Nucleus accumbens (tissue), 56 donors: Measurements from ENCODE around the gene CIC.
A peak's percentile ranks its signal among the peaks of the same experiment; 100 is the strongest.

Source experiments
- DNase-seq, 56 donors: peaks; one replicate each; lab custom pipeline; 2025; lab: John Stamatoyannopoulos, UW

CIC gene

GRCh38 chr19:42274065-42274682, 5.1 kb downstream of the CIC start:
- DNase-seq: no peak

- DNase-seq: no peak
Observed at GRCh38 chr19:42275103-42275502, 6.1 kb downstream of the CIC start.

- no peak for DNase-seq
Observed at GRCh38 chr19:42275517-42275916, 6.5 kb downstream of the CIC start.

- no peak for DNase-seq
Observed at GRCh38 chr19:42276284-42276683, 7.2 kb downstream of the CIC start.

GRCh38 chr19:42276821-42277220, 7.8 kb downstream of the CIC start:
- no peak for DNase-seq

GRCh38 chr19:42277821-42278451, 8.9 kb downstream of the CIC start:
- no peak for DNase-seq

- peak in 2 of 56 donors; percentile 10 to 16 for DNase-seq
Observed at GRCh38 chr19:42278452-42279154, 9.6 kb downstream of the CIC start.

GRCh38 chr19:42279155-42279901, 10.3 kb downstream of the CIC start:
- DNase-seq: peak in 1 of 56 donors; percentile 55

- DNase-seq: peak; percentile 74 to 97 (median 94)
Observed at GRCh38 chr19:42279902-42280814, 11.1 kb downstream of the CIC start.

GRCh38 chr19:42280815-42281145, 11.7 kb downstream of the CIC start:
- DNase-seq: peak in 43 of 56 donors; percentile 55 to 92 (median 78)

- DNase-seq: peak in 53 of 56 donors; percentile 39 to 89 (median 75)
Observed at GRCh38 chr19:42281146-42281826, 12.2 kb downstream of the CIC start.

- DNase-seq: peak in 7 of 56 donors; percentile 20 to 75 (median 49)
Observed at GRCh38 chr19:42281827-42282762, 13.0 kb downstream of the CIC start.

GRCh38 chr19:42282819-42283187, 13.8 kb downstream of the CIC start:
- DNase-seq: peak in 1 of 56 donors; percentile 54

- peak; percentile 42 to 98 (median 92) for DNase-seq
Observed at GRCh38 chr19:42283188-42284065, 14.4 kb downstream of the CIC start.

- peak in 48 of 56 donors; percentile 46 to 96 (median 82) for DNase-seq
Observed at GRCh38 chr19:42284066-42284501, 15.0 kb downstream of the CIC start.

- peak in 7 of 56 donors; percentile 25 to 61 (median 37) for DNase-seq
Observed at GRCh38 chr19:42284591-42285341, 15.7 kb downstream of the CIC start.
